ENCODE data around the gene PRRG2.

The PRRG2 gene

GRCh38 chr19:49636233-49636932 lies 55.3 kb downstream of the PRRG2 start:
- no peak for DNase-seq

- peak in 7 of 56 donors; percentile 4 to 43 (median 15) for DNase-seq
Measured at GRCh38 chr19:49637821-49638738, 57.0 kb downstream of the PRRG2 start.

DNA sequence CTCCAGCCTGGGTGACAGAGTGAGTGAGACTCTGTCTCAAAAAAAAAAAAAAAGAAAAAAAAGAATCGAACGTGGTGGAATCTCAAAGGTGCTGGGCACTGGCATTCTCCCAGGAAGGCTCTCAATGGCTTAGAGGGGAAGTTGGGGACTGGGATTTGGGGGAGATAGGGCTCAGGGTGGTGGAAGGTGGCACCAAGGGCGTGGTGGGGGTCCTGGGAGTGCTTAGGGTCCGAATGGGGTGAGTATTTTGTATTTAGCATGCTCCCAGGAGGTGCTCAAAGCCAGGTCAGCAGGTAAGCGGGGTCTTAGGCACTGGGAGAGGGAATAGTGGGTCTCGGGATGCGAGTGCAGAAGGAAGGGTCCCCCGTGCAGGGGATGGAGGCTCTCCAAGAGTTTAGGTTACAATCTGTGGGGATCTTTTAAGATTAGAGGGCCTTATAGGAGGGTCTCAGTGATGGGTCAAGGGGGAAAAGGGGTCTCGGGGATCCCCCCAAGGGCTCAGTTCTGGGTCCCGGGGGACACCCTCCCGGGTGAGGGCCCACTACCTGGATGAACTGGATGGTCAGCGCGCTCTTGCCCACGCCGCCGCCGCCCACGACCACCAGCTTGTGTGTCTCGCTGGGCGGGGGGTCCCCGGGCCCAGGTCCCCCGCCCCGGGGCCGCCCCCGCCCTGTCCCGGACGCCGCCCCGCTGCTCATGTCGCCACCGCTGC lies 58.4 kb downstream of the PRRG2 start:
- DNase-seq = no peak

- peak; percentile 64 to 100 (median 98) for DNase-seq
Measured at GRCh38 chr19:49640113-49640898, 59.2 kb downstream of the PRRG2 start, which contains the start of gene RRAS. Gene RRAS, minus strand, starts transcription at chr19:49640143. Its CDS starts 45 bp downstream, at chr19:49640098.
